GM10248 (cell line): Measurements from ENCODE around the gene NMS.

Experiments
- CTCF ChIA-PET: fragments of 300-600 bp; sonication (Branson Sonifier 250); formaldehyde crosslinking; extraction: SDS; loops from one replicate; lab custom pipeline; 2021; ENCODE audit warnings: antibody characterized with exemption; lab: Yijun Ruan, JAX
- POLR2A ChIA-PET: fragments of 350-650 bp; sonication (Branson Sonifier 250); formaldehyde crosslinking; extraction: SDS; loops from one replicate; lab custom pipeline; 2020; ENCODE audit warnings: antibody characterized with exemption; lab: Yijun Ruan, JAX
- DNase-seq: peaks from one replicate; pipeline ENCODE4 v3.0.0; 2012; ENCODE audit errors: extremely low spot score
- CTCF ChIP-seq: IDR thresholded peaks from 2 replicates; pipeline ENCODE4 v1.5.1; 2012; ENCODE audit warnings: mild to moderate bottlenecking, low read depth; ENCODE audit errors: extremely low read depth, missing control alignments, control extremely low read depth

NMS gene

GRCh38 chr2:100522430-100522829 lies 52.1 kb downstream of the NMS start:
- CTCF ChIA-PET: no interaction called here
- DNase-seq: no peak
- POLR2A ChIA-PET: no interaction called here
- no peak for TF ChIP-seq CTCF

GRCh38 chr2:100524331-100524730 lies 54.0 kb downstream of the NMS start:
- ChIA-PET POLR2A (no interaction called here), CTCF (no interaction called here)
- no peak for DNase-seq
- TF ChIP-seq CTCF: no peak

GRCh38 chr2:100526868-100527267 lies 56.6 kb downstream of the NMS start:
- no peak for TF ChIP-seq CTCF
- CTCF ChIA-PET: interaction anchor here (1.1 to 1.4 kb wide), 3 partner anchors 9 to 12 kb away, joined by 3 to 4 read pairs (median 4); no protein-coding TSS in a partner anchor
- POLR2A ChIA-PET: no interaction called here
- DNase-seq: no peak

GRCh38 chr2:100527440-100528015 lies 57.2 kb downstream of the NMS start:
- no peak for TF ChIP-seq CTCF
- CTCF ChIA-PET: interaction anchor here (0.9 to 1.4 kb wide), 3 partner anchors 8 to 21 kb away, joined by 3 to 4 read pairs (median 4); no protein-coding TSS in a partner anchor
- no peak for DNase-seq
- POLR2A ChIA-PET: no interaction called here

- TF ChIP-seq CTCF: no peak
- DNase-seq: no peak
- ChIA-PET POLR2A (no interaction called here), CTCF (no interaction called here)
These were observed 58.9 kb downstream of the NMS start for GRCh38 chr2:100529176-100529575.

- no peak for DNase-seq
- ChIA-PET POLR2A (no interaction called here), CTCF (no interaction called here)
- TF ChIP-seq CTCF: no peak
These were observed 59.6 kb downstream of the NMS start for GRCh38 chr2:100529900-100530299.
